GM10266 (cell line): Measurements from ENCODE around the gene GALNT12.

Experiments used
- DNase-seq: peaks from one replicate; pipeline ENCODE4 v3.0.0; 2012; ENCODE audit errors: extremely low spot score
- CTCF ChIP-seq: IDR thresholded peaks from 2 replicates; pipeline ENCODE4 v1.5.1; 2012; ENCODE audit warnings: mild to moderate bottlenecking, low read depth; ENCODE audit not compliant: control insufficient read depth, insufficient read depth; ENCODE audit errors: missing control alignments

Gene GALNT12

GRCh38 chr9:98852961-98853360, 45.5 kb downstream of the GALNT12 start:
- no peak for TF ChIP-seq CTCF
- no peak for DNase-seq

DNA sequence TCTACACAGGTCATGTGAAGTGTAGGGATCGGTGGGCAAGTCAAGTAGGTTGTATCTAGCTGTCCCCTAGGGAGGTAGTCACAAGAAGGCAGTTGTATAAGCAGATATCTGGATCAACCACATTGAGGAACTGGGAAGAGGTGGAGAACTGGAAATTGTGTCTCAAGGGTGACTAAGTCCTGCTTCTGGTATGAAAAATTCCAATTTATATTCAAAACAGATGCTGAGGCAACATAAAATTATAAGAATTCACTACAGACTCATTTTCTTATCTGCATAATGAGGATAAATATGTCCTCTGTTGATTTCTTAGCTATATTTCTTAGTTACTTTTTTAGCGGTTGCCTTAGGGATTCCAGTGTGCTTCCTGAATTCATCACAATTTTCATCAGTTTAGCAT, 46.8 kb downstream of the GALNT12 start:
- no peak for DNase-seq
- no peak for TF ChIP-seq CTCF

- no peak for TF ChIP-seq CTCF
- no peak for DNase-seq
Observed at GRCh38 chr9:98855592-98855991, 48.1 kb downstream of the GALNT12 start.

DNA sequence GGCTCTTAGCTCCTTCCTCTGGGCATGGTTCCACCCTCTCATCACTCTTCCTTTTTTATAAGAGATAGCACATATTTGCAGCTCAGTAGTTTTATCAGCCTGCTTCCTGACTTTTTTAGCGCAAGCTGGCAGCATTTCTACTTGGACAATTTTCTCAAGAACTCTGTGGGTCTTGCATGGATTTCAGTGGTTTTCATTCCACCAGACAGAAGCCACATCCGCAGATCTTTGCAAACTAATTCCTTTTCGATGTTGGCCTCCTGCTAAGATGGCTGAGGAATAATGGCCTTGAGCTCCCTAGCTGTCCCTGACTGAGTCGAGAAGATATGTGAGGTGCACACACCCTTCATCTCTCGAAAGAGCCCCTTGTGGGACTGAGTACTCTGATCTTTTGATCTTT, 49.5 kb downstream of the GALNT12 start:
- DNase-seq = no peak
- TF ChIP-seq CTCF = no peak

- no peak for TF ChIP-seq CTCF
- DNase-seq = no peak
Observed at GRCh38 chr9:98859941-98860340, 52.5 kb downstream of the GALNT12 start.

DNA sequence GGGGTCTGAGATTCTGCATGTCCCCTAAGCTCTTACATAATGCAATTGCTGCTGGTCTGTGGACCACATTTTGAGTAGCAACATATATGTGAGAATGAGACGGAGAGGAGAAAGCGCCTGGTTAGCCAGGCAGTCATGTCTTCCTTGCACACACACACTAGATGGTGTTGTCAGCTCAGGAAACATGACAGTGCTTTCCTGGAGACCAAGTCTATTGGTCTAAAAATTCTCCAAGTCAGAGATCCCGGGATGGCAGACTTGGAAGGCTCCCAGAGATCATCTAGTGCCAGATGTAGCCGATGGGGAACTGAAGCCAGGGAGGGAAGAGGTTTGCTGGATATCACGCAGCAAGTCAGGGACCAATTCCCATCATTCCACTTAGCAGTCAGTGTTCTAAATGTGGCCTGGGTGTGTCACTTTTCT, 53.4 kb downstream of the GALNT12 start:
- DNase-seq = no peak
- no peak for TF ChIP-seq CTCF

DNA sequence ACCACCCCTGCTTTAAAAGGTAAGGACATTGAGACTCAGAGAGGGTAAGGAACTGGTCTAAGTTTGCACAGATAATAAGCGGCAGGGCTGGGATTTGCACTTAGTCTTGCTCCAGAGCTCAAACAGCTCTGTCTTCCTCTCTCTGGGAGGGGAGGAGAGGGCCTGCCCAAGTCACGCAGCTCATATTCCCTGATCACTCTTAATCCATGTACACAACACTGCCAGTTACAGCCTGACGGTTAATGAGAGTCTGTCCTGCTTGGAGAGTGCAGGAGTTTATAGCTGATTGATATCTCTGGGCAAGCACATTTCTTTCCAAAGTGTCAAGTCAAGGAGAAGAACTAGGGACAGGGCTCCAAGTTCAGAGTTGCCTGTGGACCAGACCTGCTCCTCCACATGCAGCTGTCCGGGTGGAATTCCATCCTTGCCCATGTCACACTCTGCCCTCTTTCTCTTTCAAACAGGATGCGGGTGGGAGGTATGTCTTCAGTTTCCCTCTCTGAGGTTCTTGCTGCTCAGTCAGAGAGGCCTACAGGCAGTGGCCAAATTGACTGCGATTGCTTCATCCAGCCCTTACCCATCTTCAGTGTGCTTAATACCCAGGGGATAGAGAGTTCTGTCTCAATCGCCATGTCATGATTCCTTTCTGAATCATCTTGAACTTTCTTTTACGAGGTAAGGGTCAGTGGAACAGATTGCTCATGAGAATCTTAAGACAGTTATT, 54.5 kb downstream of the GALNT12 start:
- TF ChIP-seq CTCF = no peak
- no peak for DNase-seq
